Testis (tissue), 3 donors: Measurements from ENCODE around the gene DCLK2. TPM values are rescaled to one million over a fixed set of nuclear protein-coding genes. Genes with fewer than 3 reads are reported as not detected.

Source experiments
- DNase-seq: peaks from one replicate; pipeline ENCODE4 v3.0.0-alpha.2; 2019
- H3K27ac ChIP-seq, 2 donors: fragments of 200-600 bp; sonication (generic); one replicate each; pipeline ENCODE4 v1.5.1; 2019
- H3K27me3 ChIP-seq: fragments of 200-600 bp; sonication (generic); one replicate; pipeline ENCODE4 v1.5.1; 2019
- H3K36me3 ChIP-seq: fragments of 200-600 bp; sonication (generic); one replicate; pipeline ENCODE4 v1.5.1; 2017; ENCODE audit warnings: low read depth; ENCODE audit errors: missing control alignments
- H3K4me1 ChIP-seq: fragments of 200-600 bp; sonication (generic); one replicate; pipeline ENCODE4 v1.5.1; 2019
- H3K4me3 ChIP-seq, 2 donors: fragments of 200-600 bp; sonication (generic); one replicate each; pipeline ENCODE4 v1.5.1; 2017 to 2019
- H3K9me3 ChIP-seq: fragments of 200-600 bp; sonication (generic); one replicate; pipeline ENCODE4 v1.5.1; 2017
- POLR2A ChIP-seq: fragments of 450-650 bp; IDR thresholded peaks from one replicate; pipeline ENCODE4 v1.6.1; 2017; ENCODE audit warnings: antibody characterized with exemption, mild to moderate bottlenecking, moderate library complexity
- WGBS, 2 donors: methylation state at CpG; one replicate each; pipeline ENCODE4 v1.1.5; 2018; 5-methylcytosine and 5-hydroxymethylcytosine counted together
- intact Hi-C: fragments of 100-400 bp; cut with DNase I; formaldehyde crosslinking; loops from one replicate; pipeline ENCODE4 v1.15.1; 2023; ENCODE audit warnings: low total_unique reads
- polyA plus RNA-seq: library from polyadenylated mRNA; stranded (reverse); fragments of 350-450 nt; fragmentation: Illumina TruSeq; extraction: RNeasy Lipid Tissue Mini Kit (QIAGEN cat#74804); gene quantifications from one replicate; pipeline ENCODE4 v1.2.3, GENCODE V29; 2014; ENCODE audit warnings: low read depth, low replicate concordance; ENCODE audit not compliant: insufficient read depth
- total RNA-seq, 2 donors: library from RNA; depleted of rRNA; stranded (reverse); fragments of >200 nt; gene quantifications; one replicate each; pipeline ENCODE4 v1.2.3, GENCODE V29; 2016
- TF ChIP-seq, protein P1 (sequence below), 3 experiments: fragments of 450-650 bp in 2 of 3; fragments of 200-600 bp in 1 of 3; sonication (generic) in 1 of 3; IDR thresholded peaks; one replicate each; pipeline ENCODE4 v1.5.1; 2016 to 2019; ENCODE audit warnings: antibody characterized with exemption in 3 of 3, mild to moderate bottlenecking in 2 of 3, moderate library complexity in 1 of 3

DCLK2 gene
- total and polyA plus RNA-seq, 3 donors from 2014 or later = 6.1 to 18.4 (median 14.8) TPM

DNA sequence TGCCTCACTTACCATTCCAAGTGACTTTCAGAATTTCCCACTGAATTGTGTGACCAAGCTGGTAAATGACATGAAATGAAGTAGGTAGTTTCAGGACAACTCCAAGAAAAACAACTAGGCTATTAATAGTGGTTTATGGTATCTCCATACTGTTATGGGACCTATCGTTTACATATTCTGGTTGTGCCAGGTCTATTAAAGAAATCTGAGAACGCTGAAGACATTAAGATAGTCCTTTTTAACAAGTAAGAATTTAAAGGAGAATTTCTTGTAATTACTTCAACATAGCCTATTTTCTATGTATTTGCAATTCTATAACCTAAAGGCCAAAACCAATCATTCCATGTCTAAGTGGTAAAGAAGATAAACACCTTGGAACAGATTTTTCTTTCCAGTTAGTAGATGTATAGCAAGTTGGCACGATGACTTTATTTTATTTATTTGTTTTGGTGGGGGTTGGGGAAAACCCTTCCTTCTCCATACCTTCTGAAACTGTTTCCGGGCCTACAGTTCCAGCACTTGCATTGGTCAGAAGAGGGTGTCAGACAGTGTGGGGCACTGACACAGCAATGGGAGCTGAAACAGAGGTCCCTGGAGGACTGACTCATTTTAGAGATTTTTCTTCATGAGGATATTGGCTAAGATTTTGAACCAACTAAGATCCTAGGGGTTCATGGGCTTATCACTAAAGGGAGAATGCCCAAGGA, 7.6 kb upstream of the DCLK2 start:
- H3K27me3 ChIP-seq = no peaks in the 10 kb centered on the region
- intact Hi-C loops = no loop called here
- DNase-seq = no peak
- no peaks in the 10 kb centered on the region for H3K4me1 ChIP-seq
- WGBS, 2 donors = 84 to 91% methylated on average over 4 of the region's 4 CpGs
- no peaks in the 10 kb centered on the region for H3K9me3 ChIP-seq
- no peak overlapping the region for H3K27ac ChIP-seq
- no peak for TF ChIP-seq POLR2A
- TF ChIP-seq, protein P1, sequence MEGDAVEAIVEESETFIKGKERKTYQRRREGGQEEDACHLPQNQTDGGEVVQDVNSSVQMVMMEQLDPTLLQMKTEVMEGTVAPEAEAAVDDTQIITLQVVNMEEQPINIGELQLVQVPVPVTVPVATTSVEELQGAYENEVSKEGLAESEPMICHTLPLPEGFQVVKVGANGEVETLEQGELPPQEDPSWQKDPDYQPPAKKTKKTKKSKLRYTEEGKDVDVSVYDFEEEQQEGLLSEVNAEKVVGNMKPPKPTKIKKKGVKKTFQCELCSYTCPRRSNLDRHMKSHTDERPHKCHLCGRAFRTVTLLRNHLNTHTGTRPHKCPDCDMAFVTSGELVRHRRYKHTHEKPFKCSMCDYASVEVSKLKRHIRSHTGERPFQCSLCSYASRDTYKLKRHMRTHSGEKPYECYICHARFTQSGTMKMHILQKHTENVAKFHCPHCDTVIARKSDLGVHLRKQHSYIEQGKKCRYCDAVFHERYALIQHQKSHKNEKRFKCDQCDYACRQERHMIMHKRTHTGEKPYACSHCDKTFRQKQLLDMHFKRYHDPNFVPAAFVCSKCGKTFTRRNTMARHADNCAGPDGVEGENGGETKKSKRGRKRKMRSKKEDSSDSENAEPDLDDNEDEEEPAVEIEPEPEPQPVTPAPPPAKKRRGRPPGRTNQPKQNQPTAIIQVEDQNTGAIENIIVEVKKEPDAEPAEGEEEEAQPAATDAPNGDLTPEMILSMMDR (IDR thresholded peaks at IDR 0.05) = no peak
- no peak overlapping the region for H3K4me3 ChIP-seq
- H3K36me3 ChIP-seq = no peaks in the 10 kb centered on the region

DNA sequence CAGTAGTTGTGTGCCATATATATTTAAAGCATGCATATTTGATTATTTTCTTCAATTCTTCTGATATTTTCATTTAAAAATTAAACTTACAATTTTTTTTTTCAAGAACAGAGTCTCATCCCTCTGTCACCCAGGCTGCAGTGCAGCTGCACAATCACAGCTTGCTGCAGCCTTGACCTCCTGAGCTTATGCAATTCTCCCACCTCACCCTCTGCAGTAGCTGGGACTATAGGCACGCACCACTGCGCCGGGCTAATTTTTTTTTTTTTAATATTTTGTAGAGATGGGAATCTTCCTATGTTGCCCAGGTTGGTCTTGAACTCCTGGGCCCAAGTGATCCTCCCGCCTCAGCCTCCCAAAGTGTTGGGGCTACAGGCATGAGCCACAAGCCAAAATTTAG, 5.8 kb upstream of the DCLK2 start:
- Histone ChIP-seq H3K27me3 (no peaks in the 10 kb centered on the region), H3K9me3 (no peaks in the 10 kb centered on the region), H3K4me1 (peaks cover under 1% of the 10 kb centered on the region), H3K27ac (no peak overlapping the region), H3K36me3 (no peaks in the 10 kb centered on the region), H3K4me3 (no peak overlapping the region)
- TF ChIP-seq POLR2A = no peak
- TF ChIP-seq, protein P1 (IDR thresholded peaks at IDR 0.05) = no peak
- 88 to 91% methylated on average over 4 of the region's 4 CpGs for WGBS, 2 donors
- intact Hi-C loops = no loop called here
- no peak for DNase-seq

DNA sequence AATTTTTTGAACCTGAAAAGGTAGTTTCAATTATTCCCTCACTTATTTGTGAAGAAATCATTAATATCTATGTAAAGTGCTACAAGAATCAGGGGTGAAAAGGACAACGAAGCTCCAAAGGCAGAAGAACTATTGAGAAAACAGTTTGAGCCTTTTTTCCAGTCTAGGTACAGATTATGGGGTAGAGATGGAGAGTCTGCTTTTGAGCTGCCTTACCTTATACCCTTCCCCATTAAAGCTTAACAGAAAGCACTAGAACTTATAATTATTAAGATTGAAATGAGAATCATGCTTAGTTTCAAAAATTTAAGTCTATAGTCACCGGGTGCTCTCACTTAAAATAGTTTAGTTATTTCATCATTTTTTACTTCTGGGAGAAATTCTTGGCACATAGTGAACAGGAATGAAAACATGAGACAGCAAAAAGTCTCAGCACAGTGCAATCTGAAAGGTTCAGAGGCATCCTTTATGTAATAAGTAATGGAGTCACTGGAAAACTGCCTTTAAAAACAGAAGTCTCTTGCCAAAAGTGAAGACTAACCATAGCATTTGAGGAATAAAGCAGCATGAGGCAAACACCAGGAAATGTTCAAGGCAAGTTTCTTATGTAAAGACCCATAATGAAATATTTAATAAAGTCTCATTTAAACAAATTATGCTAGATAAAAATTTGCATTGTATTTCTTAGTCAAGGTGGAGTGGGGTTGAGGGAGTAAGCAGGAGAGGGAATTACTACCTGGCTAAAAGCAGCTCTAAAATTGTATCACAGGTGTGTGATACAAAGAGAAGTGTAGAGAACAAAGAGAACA, 5.1 kb upstream of the DCLK2 start:
- no peak overlapping the region for H3K27ac ChIP-seq
- intact Hi-C loops = no loop called here
- 49 to 58% methylated on average over 2 of the region's 2 CpGs for WGBS, 2 donors

DNA sequence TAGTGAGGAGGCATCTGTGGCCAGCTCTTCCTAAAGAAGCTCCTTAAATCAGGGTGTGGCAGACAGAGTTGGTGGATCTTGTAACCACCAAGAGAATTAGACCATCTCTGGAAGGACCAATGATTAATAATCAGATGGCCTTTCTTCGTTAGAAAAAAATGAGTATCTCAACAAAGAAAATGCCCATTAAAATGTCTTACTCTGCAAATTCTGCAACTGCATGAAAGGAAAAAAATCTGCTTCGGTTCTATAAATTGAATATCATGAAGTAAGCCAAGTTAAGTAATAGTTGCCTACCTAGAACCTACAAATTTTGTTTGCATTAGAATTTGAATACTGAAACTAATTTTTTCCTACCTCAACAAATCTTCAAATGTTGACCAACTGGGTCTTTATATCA, 4.2 kb upstream of the DCLK2 start:
- Histone ChIP-seq H3K27ac (no peak overlapping the region), H3K36me3 (no peaks in the 10 kb centered on the region), H3K4me3 (no peak overlapping the region), H3K27me3 (no peaks in the 10 kb centered on the region), H3K9me3 (no peaks in the 10 kb centered on the region), H3K4me1 (peaks cover 4% of the 10 kb centered on the region)
- TF ChIP-seq POLR2A = no peak
- TF ChIP-seq, protein P1 (IDR thresholded peaks at IDR 0.05) = no peak
- DNase-seq = no peak
- intact Hi-C loops = no loop called here
- 87 to 90% methylated on average over 2 of the region's 2 CpGs for WGBS, 2 donors

More for the DNA sequence above, 5.1 kb upstream of the DCLK2 start:
- H3K27me3 ChIP-seq = no peaks in the 10 kb centered on the region
- TF ChIP-seq, protein P1 (IDR thresholded peaks at IDR 0.05) = no peak
- TF ChIP-seq POLR2A = no peak
- H3K36me3 ChIP-seq = no peaks in the 10 kb centered on the region
- DNase-seq = no peak
- no peak overlapping the region for H3K4me3 ChIP-seq
- peaks cover 4% of the 10 kb centered on the region for H3K4me1 ChIP-seq
- H3K9me3 ChIP-seq = no peaks in the 10 kb centered on the region
